Nucleus accumbens (tissue), 56 donors: ENCODE measurements around the gene ZNF771.
A peak's percentile ranks its signal among the peaks of the same experiment; 100 is the strongest.

Source experiments
- DNase-seq, 56 donors: peaks; one replicate each; lab custom pipeline; 2025; lab: John Stamatoyannopoulos, UW

ZNF771 gene

DNA sequence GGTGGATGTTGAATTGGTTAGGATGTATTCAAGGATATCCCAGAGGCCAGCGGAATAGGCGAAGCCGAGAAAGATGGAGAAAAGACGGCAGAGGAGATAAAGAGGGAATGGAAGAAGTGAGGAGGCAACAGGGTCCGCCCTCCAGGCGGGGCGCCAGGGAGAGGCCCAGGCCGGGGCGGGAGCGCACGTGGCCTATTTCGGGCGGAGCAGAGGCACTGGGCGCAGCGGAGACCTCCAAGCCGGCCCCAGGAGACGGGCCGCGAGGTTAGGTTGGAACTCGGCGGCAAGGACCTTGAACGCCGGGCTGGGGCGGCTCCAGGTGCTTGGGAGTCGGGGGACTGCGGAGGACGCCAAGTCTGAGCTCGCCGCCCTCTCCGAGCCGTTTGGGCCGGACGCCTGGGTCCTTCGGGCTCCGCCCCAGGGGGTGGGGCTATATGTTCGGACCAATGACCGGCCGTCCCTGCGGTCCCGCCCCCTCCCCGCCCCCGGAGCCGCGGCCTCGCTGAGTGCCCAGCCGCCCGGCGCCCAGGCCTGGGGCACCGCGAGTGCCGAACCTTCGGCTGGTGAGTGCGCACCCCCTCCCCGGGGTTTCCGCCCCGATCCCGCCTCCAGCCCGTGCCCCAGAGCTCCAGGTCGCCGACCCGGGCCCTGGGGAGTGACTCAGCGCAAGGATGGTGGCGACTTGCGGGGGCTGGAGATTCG, at the start of gene ZNF771:
TSS of gene ZNF771 (plus strand) at position 505 of the 702 bp plus-strand sequence. CDS start 448 bp downstream, outside the sequence.
- DNase-seq = peak; percentile 54 to 95 (median 88)

DNA sequence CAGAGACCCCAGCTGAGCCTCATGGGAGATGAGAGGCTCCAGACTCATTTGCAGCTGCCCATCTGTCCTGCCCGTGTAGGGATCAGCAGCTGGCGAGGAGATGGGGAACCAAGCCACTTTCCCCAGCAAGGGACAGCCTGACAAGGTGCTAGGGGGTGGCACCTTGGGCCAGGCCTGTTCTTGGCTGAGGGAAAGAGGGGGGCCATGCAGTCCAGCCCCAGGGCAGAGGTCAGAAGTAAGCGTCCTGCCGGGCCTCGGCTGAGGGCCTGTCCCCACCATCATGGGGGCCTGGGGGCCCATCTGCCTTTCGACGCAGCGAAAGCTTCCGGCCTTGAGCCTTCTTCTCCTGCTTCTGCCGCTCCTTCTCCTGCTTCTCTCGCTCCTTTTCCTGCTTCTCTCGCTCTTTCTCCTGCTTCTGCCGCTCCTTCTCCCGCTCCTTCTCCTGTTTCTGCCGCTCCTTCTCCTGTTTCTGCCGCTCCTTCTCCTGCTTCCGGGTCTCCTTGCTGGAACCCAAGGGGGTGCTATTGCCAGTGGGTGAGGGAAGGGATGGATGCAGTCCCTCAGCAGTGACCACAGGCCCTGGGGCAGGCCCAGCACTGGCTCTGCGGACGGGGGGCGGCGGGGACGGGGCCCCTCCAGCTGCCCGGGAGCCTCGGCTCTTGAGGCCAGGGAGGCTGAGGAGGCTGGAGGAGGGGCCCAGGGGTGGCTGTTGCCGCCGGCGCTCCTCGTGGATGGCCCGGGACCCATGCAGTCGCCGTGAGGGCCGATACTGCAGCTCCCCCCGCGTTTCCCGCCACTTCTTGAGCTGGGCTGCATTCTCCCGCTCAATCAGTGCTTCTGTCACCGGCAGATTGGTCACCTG, 49.5 kb upstream of the ZNF771 start:
- DNase-seq = no peak

DNA sequence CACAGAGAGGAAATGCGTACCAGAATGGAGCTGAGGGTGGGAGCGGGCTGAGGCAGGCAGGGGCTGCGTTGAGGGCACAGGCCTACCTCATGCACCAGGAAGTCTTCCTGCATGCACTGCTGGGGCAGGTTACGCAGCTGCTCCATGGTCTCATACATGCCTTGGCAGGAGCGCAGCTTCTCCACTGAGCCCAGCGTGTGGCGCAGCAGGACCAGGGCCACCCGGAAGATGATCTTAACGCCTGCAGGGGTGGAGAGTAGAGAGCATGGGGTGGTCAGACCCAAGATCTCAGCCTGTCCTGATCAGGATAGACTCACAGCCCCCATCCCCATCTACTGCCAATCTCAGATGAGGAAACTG, 48.8 kb upstream of the ZNF771 start:
- no peak for DNase-seq

DNA sequence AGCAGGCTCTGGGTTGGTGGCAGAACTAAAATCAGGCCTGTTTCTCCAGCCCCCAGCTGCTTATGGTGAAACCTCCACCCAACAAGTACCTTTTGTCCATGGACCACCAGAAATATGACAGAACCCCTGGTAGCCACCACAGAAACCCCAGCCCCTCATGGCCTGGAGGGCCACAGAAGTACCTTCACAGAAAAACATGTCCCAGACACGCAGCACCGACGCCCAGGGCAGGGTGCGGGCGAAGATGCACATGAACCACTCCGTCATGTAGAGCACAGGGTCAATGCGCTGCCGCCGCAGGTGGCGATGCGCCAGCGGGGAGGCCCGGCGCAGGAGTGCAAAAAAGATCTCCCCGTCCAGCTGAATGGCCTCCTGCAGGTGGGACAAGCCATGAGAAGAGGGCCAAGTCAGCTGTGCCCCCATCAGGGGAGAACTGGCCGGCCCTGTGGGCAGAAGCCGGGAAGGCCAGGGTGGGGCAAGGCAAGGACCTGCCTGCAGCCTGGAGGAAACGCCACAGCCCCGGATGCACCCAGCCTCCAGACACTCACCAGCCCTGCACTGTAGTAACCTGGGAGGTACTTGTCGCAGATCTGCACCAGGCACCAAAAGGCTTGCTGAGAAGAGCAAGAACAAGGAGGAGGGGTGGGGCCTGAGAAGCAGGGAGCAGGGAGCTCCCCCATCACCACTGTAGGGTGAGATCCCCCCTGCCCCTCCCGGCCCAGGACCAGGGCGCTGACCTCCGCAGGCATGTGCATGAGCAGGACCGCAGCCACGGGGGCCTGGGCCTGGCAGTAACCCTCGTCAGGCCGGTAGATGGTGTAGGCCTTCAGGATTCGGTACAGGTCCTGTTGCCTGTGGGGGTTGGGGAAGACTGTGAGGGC, 48.2 kb upstream of the ZNF771 start:
- DNase-seq = no peak

DNA sequence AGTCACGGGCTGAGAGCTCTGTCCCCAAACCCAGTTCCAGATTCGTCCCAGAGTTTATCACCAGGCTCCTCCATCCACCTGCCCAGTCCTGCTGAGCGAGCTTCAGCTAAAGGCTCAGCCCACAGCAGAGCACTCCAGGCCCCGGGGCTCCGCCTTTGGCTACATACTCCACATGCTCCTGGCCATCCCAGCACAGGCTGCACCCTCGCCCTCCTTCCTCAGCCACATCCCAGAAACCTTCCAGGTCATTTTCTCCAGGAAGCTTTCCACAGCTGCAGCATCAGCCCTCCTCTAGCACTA, 47.6 kb upstream of the ZNF771 start:
- DNase-seq = no peak

DNA sequence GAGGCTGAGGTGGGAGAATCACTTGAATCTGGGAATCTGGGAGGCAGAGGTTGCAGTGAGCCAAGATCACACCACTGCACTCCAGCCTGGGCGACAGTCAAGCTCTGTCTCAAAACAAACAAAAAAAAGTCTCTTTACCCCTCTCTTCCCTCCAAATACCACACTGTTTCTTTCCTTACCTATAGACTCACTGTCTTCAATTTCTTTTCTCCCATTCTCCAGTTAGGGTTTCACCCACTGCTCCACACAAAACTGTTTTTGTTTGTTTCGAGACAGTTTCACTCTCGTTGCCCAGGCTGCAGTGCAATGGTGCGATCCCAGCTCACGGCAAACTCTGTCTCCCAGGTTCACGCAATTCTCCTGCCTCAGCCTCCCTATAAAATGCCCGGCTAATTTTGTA, 46.2 kb upstream of the ZNF771 start:
- DNase-seq = no peak

DNA sequence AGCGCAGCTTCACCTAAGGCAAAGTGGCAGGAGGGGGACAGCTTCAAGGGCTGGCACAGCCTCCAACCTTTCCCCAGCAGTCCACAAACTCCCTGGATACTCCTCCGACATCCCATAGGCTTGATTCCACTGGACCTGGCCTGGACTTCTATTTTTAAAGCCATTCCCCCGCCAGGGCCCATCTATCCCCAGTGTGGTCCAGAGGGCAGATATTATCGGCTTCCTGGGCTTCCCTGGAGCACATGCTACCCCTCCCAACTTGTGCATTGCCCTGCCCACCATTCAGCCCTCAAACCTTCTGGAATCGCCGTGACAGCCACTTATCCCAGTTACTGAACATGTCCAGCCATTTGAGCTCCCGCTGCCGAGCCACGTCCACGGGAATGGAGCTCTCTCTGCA, 42.2 kb upstream of the ZNF771 start:
- no peak for DNase-seq

DNA sequence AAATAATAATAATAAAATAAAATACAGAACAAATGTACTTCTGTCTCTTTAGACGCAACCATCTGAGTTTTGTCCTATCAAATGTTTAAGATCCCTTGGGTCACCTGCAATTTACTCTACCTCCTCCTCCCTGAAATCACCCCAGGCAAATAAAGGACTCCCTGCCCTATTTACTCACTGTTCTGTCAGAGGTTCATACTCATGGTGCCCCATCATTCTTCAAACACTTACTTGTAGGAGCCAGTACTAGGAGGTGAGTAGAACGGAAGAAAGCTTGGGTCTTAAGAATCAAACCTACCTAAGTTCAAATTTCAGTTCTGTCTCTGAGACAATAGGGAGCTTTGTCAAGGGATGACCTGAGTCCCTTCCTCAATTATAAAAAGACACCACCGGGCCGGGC, 40.9 kb upstream of the ZNF771 start:
- no peak for DNase-seq

DNA sequence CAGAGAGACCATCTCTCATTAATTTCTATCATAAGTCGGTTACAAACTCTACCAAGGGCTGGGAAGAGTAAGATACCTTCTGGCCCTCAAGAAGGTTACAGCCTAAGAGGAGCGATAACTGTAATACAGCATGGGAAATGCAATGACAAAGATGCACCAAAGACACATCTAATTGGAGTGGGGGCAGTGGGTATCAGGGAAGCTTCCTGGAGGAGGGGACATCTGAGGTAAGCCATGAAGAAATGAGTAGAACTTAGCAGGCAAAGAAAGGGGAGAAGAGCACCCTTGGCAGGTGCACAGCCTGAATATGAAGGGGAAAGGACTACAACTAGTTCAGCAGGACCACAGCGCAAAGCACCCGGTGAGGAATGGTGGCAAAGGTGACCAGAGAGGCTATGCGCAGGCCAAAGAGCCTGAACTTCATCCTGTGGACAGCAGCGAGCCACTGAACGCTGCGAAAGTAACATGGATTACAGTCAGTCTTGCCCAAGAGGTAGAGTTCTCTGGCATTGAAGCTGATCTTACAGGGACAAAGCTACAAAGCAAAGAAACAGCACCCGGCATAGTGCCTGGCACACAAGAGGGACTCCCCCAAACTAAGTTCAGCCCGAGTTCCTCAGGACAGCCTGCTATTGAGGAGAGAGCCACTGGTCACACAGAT, 39.9 kb upstream of the ZNF771 start:
- no peak for DNase-seq

DNA sequence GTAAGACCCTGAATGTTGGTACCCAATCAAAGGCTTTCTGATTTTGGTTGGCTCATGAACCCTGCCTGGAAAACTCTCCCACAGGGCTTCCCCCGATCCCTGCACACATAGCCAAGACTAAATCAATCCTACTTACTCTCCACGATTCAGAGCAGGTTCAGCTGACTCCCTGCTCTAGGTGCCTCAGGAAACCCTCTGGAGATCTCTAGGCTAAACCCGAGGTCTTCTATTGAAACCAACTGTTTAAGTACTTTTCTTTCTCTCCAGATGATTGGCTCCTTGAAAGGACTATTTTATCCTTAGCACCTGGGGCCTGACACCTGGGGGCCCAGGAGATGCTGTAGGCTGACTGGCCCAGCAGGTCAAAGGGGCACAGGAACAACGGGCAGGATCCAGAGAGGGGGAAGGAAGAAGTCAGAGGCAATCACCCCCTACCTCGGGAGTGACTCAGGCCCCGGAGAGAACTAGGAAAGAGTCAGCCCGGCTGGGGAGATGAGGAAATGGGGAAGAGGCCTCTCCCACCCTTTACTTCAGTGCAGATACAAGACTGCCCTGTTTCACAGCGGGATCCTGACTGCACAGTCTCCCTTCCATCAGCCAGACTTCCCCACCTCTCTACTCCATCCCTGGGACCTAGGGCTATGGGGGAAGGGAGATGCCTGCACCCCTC, 39.1 kb upstream of the ZNF771 start:
- no peak for DNase-seq

DNA sequence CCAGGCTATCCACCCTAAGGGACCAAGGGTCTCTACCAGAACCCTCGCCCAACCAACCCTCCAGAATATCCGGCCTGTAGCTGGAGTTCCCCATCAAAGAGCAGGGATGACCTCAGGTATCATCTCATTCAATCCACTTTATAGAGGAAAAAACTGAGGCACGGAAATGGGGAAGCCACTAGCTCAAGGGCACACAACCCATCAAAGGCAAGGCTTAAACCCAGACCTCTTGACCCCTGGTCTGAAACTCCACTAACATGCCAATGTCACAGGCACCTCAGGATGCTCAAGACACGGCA, 38.7 kb upstream of the ZNF771 start:
- DNase-seq = no peak

DNA sequence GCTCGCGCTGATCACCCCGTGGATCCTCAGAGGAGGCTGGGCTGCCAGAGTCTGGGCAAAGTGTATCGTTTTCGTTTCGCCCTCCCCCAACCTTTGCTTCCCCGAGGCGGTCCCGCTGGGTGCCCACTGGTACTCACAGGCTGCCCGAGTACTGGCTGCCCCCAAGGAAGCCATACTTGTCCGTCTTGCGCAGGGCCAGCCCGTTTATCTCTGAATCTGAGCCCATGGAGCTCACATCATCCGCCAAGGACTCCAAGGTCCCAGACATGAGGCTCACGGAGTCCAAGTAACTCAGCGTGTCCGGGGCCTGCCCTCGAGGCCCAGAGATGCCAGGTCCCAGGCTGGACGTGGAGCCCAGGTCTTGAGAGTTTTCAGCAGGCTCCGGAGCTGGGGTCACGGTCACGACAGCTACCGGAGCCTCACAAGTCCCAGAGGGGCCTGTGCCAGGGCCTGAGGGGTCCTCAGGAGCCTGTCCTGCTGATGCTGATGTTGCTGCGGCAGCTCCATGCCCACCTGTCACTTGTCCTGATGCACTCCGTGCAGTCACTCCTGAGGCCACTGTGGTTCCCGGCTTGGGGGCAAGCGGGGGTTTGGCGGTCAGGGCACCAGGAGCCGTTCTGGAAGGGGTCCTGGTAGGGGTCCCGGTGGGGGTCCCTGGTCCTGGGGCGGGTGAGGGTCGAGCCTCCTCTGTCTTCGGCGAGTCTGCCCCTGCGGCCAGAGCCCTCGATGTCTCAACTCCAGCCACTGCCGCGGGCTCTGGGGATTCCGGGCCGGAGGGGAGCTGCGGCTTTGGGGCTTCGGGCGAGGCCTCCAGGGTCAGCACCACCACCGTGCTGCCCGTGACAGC, 38.1 kb upstream of the ZNF771 start:
- peak in 3 of 56 donors; percentile 13 to 40 (median 29) for DNase-seq

DNA sequence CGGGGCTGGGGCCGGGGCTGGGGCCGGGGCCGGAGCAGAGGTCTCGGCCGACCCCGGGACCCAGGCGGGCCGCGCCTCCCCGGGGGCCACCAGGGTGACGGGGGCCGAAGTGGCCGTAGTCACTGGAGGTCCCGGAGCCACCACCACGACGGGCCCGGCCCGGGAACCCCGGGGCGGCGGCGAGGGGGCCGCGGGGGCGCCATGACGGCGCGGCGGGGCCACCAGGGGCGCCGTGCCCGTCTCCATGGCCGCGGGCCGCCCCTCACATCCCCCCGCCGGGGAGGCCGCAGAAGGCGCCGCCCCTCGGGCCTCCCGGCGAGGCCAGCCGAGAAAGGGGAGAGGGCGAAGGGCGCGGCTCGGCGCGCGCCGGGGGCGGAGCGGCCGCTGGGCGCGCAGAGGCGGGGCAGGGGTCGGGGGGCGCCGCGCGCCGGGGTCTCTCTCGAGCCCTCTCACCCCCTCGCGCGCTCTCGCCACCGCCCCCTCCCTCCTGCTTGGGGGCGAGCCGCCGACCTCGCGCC, 37.4 kb upstream of the ZNF771 start:
- DNase-seq = no peak

DNA sequence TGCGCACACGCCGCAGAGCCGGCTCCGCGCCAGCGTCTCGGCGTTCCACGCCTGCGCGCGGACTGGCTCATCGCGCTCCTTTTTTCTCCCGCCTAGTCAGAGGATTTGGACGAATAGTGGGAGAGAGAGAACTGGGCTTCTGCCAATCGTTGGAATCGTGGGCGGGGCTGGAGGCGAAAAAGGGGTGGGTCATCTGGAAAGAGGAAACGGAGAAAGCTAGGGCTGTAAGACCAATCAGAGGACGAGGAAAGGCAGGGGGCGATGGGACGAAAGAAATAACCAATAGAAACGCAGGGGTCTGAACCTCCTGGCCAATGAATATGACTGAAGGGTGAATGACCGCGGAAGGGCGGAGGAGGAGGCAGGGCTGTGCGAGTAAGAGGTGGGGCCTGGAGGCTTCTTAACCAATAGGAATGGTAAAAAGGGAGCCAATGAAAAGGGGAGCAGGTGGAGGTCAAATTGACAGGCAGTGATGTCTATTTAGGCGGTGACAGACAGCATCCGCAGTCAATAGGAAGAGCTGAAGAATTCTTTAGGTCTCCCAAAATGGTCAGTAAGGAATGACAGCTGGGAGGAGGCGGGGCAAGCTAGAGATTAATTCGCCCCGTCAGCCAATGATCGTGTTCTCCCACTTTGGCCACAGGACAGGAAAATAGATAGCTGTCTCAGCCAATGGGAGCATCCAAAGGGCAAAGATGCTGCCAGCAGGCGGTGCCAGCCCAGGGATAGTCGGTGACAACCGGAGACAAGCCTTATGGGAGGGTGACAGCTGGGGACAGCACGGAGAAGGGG, 36.8 kb upstream of the ZNF771 start, which contains the start of gene TBC1D10B:
TSS of gene TBC1D10B (minus strand) at position 39 of the 792 bp plus-strand sequence. CDS start 311 bp downstream, outside the sequence.
- peak; percentile 86 to 100 (median 100) for DNase-seq

DNA sequence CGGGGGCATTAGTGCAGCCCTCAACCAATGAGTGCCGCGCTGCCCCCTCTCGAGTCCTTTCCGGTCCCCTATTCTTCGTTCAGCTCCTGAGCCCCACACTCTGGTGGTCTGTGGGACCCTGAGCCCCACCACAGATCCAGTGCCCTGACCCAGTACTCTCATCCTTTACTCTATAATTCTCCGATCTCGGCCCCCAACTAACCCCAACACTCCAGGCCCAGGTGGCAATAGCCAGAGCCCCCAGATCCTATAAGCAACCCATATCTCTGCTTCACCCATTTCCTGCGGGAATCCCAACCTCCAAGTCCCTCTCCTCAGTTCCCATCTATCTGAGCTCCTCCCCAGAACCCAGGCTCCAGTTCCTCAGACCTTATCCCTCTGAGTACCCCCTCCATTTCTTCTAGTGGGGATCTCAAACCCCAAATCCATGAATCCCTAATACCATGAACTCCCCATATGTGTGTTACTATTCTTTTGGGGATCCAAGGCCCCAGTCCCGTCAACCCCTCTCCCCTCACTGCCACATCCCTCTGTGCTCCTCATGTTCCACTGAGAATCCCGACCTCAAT, 36.1 kb upstream of the ZNF771 start:
- no peak for DNase-seq

DNA sequence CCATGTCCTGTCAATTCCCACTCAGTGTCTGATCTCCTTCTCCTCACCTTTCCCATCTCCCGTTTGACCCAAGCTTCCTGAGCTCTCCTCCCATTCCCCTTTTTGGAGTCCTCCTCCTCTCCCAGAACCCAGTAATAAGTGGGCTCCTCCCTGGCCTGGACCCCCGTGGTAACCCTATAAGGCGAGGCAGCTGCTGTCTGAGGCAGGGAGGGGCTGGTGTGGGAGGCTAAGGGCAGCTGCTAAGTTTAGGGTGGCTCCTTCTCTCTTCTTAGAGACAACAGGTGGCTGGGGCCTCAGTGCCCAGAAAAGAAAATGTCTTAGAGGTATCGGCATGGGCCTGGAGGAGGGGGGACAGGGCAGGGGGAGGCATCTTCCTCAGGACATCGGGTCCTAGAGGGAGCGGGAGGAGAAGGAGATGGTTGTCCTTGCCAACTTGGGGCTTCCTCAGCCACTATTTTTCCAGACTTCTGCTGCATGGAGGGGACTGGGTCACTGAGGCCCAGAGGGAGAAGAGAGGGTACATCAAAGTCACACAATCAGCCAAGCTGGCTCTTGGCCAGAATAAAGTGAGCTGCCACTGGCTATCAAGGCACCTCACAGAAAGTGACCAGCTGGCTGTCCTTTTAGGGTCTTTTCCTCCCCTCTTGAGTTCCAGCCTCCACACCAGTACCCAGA, 35.2 kb upstream of the ZNF771 start:
- peak in 1 of 56 donors; percentile 36 for DNase-seq

DNA sequence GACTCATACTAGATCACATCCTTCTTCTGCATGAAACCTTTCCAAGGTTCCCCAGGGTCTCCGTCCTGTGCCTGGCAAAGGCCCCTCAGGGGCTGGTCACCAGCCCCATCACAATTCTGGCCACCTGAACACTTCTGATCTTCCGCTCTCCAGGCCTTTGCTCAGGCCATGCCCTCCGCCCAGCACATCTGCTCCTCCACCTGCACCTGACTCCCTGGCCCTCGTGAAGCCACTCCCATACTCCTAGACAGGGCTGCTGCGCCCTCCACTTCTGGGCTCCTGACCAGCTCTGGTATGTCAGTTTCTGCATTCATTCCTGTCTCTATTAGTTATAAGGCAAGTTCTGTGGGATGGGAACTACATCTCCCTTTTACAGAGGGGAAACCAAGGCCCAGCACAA, 34.7 kb upstream of the ZNF771 start:
- no peak for DNase-seq
